IPS-15b (cell line): ENCODE data around the gene GZMB.
"Not testable (repeated sequence)": the region's sequence is repeated elsewhere in the genome, so short reads cannot be mapped to it uniquely, and the experiment has no call there.

Source experiments
- H3K27me3 ChIP-seq: one replicate; pipeline ENCODE4 v1.6.1; 2013; ENCODE audit warnings: low read length; ENCODE audit not compliant: control insufficient read depth, insufficient read depth
- H3K36me3 ChIP-seq: one replicate; pipeline ENCODE4 v1.6.1; 2013; ENCODE audit warnings: low read length; ENCODE audit not compliant: control insufficient read depth, insufficient read depth
- H3K4me1 ChIP-seq: one replicate; pipeline ENCODE4 v1.6.1; 2013; ENCODE audit warnings: mild to moderate bottlenecking, low read length; ENCODE audit not compliant: control insufficient read depth, insufficient read depth
- H3K4me3 ChIP-seq: one replicate; pipeline ENCODE4 v1.5.1; 2013; ENCODE audit warnings: low read depth, low read length
- H3K9ac ChIP-seq: one replicate; pipeline ENCODE4 v1.6.1; 2013; ENCODE audit warnings: low read depth, mild to moderate bottlenecking, low read length
- H3K9me3 ChIP-seq: one replicate; pipeline ENCODE4 v1.6.1; 2013; ENCODE audit warnings: mild to moderate bottlenecking, low read length; ENCODE audit not compliant: control insufficient read depth, insufficient read depth

GZMB gene

DNA sequence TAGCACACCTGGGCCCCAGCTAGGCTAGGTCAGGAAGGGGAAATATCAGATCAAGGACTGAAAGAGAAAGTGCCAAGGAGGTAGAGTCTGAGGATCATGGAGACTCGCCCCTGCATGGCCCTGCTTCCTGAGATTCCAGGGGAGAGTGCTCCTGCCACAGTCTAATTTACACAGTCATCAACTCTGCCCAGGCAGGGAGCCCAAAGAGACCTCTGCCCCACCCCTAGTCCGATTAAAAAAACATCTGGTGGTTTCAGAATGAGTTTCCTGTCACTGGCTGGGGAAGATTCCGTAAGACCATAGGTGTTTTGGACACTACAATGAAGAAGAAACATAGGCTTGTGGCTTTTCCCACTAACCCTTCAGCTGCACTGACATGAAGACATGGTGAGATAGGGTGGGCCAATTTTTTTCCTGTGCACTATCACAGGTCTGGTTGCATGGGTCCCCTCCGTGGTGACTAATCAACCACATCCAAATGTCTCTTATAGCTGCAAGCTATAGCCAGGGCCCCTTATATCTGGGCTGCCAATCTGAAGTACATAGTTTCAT is 31.5 kb upstream of the GZMB start:
- no peak overlapping the region for H3K4me3 ChIP-seq
- no peaks in the 10 kb centered on the region for H3K36me3 ChIP-seq
- H3K9ac ChIP-seq, result no peak overlapping the region
- H3K4me1 ChIP-seq, result no peaks in the 10 kb centered on the region
- H3K27me3 ChIP-seq, result no peaks in the 10 kb centered on the region
- no peaks in the 10 kb centered on the region for H3K9me3 ChIP-seq

DNA sequence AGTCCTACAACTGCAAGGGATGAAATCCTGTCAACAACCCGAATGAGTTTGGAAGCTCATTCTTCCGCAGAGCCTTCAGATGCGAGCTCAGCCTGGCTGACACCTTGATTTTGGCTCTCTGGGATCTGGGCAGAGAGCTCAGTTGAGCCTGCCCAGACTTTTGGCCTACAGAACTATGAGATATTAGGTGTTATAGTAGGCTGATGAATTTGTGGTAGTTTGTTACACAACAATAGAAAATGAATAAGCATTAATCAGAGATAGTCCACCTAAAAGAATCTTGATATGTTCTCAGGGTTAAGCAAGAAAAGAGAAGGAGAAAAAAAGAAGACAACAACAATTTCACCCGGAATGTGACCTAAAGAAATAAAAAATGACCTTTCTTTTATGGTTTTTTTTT is 30.4 kb upstream of the GZMB start:
- H3K9me3 ChIP-seq, result no peaks in the 10 kb centered on the region
- no peak overlapping the region for H3K9ac ChIP-seq
- H3K4me1 ChIP-seq, result no peaks in the 10 kb centered on the region
- H3K27me3 ChIP-seq, result no peaks in the 10 kb centered on the region
- H3K4me3 ChIP-seq, result no peak overlapping the region
- H3K36me3 ChIP-seq, result no peaks in the 10 kb centered on the region

DNA sequence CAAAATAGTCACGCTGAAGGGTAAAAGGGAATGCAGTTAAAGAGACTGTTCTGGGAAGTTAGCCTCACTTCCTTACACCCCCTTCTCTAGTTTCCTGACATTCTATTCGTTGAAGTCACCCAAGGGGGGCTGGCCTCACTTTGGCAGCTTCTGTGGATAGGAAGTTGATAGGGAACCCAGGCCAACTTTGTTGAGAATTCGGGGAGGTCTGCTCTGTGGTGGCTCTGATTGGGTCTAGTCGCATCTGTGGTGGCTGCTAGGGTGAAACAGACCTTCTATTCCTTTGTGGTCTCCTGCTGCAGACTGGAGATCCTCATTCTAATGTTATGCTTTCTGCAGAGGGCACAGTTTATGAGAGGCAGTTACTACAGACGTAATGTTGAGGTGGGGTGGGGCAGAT is 28.8 kb upstream of the GZMB start:
- H3K4me1 ChIP-seq, result no peaks in the 10 kb centered on the region
- H3K9ac ChIP-seq, result no peak overlapping the region
- H3K27me3 ChIP-seq, result no peaks in the 10 kb centered on the region
- no peaks in the 10 kb centered on the region for H3K36me3 ChIP-seq
- no peak overlapping the region for H3K4me3 ChIP-seq
- no peaks in the 10 kb centered on the region for H3K9me3 ChIP-seq

DNA sequence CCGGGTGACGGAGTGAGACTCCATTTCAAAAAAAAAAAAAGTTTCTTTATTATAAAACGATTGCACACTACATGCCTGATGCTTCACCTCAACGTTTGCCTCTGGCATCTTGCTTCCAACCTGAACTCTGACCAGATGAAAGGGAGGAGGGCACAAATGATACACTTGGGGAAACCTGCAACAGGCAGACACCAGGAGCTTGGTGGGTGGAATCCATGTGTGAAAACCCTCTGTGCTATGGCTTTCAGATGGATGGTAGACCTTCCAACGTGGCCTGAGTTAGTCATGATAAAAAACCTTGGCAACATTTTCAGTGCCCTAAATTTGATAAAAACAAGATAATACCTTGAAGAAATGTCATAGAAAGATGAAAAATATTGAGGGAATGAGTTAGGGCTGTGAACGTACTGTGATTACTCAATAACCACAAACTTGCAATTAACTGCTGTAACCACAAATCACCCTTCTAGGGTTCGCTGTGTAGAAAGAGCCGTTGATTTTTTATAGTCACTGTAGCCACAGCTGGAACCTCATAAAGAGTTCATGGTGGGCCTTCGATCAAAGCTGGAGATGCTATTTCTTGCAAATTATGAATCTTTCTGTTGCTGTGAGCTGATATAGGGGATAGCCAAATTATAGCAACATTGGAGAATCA is 26.1 kb upstream of the GZMB start:
- H3K36me3 ChIP-seq, result no peaks in the 10 kb centered on the region
- no peaks in the 10 kb centered on the region for H3K27me3 ChIP-seq
- H3K4me3 ChIP-seq, result no peak overlapping the region
- no peaks in the 10 kb centered on the region for H3K4me1 ChIP-seq
- H3K9me3 ChIP-seq, result no peaks in the 10 kb centered on the region
- H3K9ac ChIP-seq, result no peak overlapping the region

DNA sequence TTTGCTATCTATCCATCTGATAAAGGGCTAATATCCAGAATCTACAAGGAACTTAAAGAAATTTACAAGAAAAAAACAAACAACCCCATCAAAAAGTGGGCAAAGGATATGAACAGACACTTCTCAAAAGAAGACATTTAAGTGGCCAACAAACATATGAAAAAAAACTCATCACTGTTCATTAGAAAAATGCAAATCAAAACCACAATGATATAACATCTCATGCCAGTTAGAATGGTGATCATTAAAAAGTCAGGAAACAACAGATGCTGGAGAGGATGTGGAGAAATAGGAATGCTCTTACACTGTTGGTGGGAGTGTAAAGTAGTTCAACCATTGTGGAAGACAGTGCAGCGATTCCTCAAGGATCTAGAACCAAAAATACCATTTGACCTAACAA is 14.4 kb upstream of the GZMB start:
- not testable (repeated sequence) for H3K9ac ChIP-seq, H3K36me3 ChIP-seq, H3K9me3 ChIP-seq, H3K4me1 ChIP-seq, H3K4me3 ChIP-seq, H3K27me3 ChIP-seq

DNA sequence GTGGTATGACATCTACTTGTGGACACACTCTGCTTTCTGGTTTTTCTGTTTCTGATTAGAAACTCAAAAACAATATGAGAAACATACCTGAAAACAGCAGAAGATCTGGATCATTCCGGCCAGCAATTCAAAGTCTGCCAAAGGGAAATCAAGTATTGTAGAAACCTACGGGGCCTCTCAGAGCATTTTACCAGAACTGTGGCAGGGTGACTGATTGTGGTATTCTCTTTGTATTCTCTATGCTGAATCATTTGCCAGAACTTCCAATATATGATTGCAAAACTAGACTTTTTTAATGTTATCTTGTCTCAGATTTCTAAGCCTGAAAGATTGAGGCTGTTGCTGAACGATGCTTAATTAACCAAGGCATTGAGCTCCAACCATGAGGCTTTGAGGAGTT is 5.9 kb upstream of the GZMB start:
- H3K4me3 ChIP-seq, result no peak overlapping the region
- no peaks in the 10 kb centered on the region for H3K27me3 ChIP-seq
- H3K9me3 ChIP-seq, result no peaks in the 10 kb centered on the region
- H3K36me3 ChIP-seq, result no peaks in the 10 kb centered on the region
- no peak overlapping the region for H3K9ac ChIP-seq
- H3K4me1 ChIP-seq, result no peaks in the 10 kb centered on the region

DNA sequence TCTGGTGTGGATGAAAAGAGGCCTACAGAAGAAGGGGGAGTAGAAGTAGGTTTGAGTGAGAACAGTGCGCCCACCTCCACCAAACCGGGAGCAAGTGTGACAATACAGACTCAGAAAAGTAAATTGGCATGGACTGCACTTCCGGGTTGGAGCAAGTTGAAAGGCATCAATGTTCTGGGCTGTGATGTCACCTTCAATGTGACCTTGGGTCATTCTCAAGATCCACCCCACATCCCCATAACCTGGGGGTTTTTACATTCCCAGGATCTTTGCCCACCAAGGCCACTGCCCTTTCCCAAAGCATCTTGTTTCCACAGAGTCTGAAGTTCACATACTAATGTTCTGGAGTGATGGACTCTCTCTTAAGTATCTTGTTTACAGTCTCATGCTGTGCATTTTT is 5.3 kb upstream of the GZMB start:
- Histone ChIP-seq H3K9ac (no peak overlapping the region), H3K4me3 (no peak overlapping the region), H3K4me1 (no peaks in the 10 kb centered on the region), H3K27me3 (no peaks in the 10 kb centered on the region), H3K36me3 (no peaks in the 10 kb centered on the region), H3K9me3 (no peaks in the 10 kb centered on the region)

DNA sequence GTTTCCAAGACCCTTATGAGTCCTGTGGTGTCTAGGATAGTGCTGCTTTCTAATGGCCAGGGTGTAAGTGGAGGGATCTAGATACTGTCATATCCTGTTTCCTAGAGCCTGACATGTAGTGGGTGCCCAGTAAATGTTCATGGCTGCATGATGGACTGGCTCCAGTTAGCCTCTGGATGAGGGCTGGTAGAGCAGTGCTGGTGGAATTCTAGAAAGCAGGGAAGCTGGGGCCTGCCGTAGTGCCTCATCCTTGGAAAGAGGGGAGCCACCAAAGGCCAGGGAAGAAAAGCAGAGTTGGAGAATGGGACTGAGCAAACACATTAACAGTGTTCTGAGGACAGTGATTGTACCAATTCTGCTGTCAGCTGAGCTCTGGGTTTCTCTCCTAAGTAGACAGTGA is 637 bp downstream of the GZMB start:
- Histone ChIP-seq H3K9ac (no peak overlapping the region), H3K27me3 (no peaks in the 10 kb centered on the region), H3K4me1 (no peaks in the 10 kb centered on the region), H3K4me3 (no peak overlapping the region), H3K9me3 (no peaks in the 10 kb centered on the region), H3K36me3 (no peaks in the 10 kb centered on the region)

DNA sequence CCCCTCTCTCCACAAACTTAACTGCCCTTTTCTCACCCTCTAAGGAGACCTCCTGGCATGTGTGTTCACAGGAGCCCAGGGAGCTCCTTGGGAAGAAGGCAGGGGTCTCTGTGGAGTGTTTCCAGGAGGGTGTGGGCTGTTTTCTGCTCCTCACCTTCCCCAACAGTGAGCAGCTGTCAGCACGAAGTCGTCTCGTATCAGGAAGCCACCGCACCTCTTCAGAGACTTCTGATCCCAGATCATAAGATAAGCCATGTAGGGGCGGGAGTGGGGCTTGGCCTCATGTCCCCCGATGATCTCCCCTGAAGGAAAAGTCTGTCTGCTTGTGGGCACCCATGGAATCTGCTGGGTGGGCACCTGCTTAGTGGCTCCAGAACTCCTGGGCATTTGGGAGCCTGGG is 1.2 kb downstream of the GZMB start:
- no peaks in the 10 kb centered on the region for H3K36me3 ChIP-seq
- no peaks in the 10 kb centered on the region for H3K27me3 ChIP-seq
- H3K9ac ChIP-seq, result no peak overlapping the region
- H3K4me1 ChIP-seq, result no peaks in the 10 kb centered on the region
- H3K9me3 ChIP-seq, result no peaks in the 10 kb centered on the region
- no peak overlapping the region for H3K4me3 ChIP-seq

DNA sequence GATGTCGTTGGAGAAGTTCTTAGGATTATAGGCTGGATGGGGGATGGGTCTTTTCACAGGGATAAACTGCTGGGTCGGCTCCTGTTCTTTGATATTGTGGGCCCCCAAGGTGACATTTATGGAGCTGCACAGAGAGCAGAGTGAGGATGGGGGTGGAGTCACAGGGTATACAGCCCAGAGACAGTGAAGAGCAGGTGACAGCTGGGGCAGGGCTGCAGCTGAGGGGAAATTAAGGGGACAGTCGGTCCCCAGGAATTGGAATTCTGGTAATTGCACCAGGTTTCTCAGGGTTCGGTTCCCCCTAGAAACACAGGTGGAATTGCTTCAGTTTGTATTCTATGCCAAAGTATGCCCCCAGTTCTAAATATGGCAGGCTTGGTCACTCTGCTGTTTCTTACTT is 1.7 kb downstream of the GZMB start:
- Histone ChIP-seq H3K4me1 (no peaks in the 10 kb centered on the region), H3K9me3 (no peaks in the 10 kb centered on the region), H3K36me3 (no peaks in the 10 kb centered on the region), H3K9ac (no peak overlapping the region), H3K4me3 (no peak overlapping the region), H3K27me3 (no peaks in the 10 kb centered on the region)

DNA sequence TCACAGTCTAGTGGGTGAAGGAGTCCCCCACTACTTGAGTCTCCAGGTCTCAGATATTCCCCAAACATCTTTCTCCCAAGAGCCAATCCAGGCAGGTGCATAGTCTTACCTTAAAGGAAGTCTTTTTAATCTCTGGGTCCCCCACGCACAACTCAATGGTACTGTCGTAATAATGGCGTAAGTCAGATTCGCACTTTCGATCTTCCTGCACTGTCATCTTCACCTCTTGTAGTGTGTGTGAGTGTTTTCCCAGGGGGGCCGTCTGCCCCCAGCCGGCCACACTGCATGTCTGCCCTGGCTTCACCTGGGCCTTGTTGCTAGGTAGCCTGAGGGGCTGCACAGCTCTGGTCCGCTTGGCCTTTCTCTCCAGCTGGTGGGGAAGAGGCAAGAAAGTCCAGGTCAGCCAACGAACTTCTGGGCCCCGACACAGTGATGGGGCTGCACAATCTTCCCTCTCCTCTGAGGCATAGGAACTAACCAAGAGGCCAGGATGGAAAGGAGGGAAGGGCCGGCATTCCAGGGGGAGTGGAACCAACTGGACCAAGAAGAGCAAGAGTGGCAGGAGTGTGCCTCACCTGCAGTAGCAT is 2.1 kb downstream of the GZMB start:
- Histone ChIP-seq H3K9ac (no peak overlapping the region), H3K4me3 (no peak overlapping the region), H3K36me3 (no peaks in the 10 kb centered on the region), H3K9me3 (no peaks in the 10 kb centered on the region), H3K4me1 (no peaks in the 10 kb centered on the region), H3K27me3 (no peaks in the 10 kb centered on the region)

DNA sequence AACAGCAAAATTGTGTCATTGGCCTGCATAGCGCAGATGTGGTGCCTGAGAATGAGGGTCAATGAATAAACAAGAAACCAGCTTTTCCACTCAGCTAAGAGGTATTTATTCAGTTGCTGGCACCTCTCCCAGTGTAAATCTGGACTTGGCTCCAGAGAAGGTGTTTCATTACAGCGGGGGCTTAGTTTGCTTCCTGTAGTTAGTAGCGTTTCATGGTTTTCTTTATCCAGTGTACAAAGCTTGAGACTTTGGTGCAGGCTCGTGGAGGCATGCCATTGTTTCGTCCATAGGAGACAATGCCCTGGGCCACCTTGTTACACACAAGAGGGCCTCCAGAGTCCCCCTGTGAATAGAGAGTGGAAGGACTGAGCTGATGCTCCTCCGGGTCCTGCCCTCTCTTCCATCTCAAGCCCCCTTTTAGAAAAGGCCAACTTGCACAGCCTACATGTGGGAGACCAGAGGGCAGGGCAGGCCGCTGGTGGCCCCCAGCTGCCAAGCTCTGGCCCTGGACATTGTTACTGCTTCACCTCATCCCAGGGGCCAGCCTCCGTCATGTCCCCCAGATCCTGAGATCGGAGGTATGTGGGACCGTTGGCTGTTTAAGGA is 3.0 kb downstream of the GZMB start:
- no peaks in the 10 kb centered on the region for H3K4me1 ChIP-seq
- H3K27me3 ChIP-seq, result no peaks in the 10 kb centered on the region
- no peaks in the 10 kb centered on the region for H3K9me3 ChIP-seq
- no peak overlapping the region for H3K4me3 ChIP-seq
- H3K36me3 ChIP-seq, result no peaks in the 10 kb centered on the region
- no peak overlapping the region for H3K9ac ChIP-seq
